Hypothalamus (tissue), 51 donors: Measurements from ENCODE around the gene SARS1.

Source experiments
- DNase-seq, 51 donors: peaks; one replicate each; lab custom pipeline; 2025; lab: John Stamatoyannopoulos, UW

Gene SARS1

GRCh38 chr1:109248797-109249629 is 35.3 kb downstream of the SARS1 start, which contains the start of gene CELSR2:
CELSR2 (plus strand) TSS chr1:109249539; CDS start chr1:109250080, 541 bp downstream.
- peak in 30 of 51 donors; percentile 31 to 80 (median 58) for DNase-seq

GRCh38 chr1:109249654-109250401 is 36.1 kb downstream of the SARS1 start:
- peak in 1 of 51 donors; percentile 42 for DNase-seq

DNA sequence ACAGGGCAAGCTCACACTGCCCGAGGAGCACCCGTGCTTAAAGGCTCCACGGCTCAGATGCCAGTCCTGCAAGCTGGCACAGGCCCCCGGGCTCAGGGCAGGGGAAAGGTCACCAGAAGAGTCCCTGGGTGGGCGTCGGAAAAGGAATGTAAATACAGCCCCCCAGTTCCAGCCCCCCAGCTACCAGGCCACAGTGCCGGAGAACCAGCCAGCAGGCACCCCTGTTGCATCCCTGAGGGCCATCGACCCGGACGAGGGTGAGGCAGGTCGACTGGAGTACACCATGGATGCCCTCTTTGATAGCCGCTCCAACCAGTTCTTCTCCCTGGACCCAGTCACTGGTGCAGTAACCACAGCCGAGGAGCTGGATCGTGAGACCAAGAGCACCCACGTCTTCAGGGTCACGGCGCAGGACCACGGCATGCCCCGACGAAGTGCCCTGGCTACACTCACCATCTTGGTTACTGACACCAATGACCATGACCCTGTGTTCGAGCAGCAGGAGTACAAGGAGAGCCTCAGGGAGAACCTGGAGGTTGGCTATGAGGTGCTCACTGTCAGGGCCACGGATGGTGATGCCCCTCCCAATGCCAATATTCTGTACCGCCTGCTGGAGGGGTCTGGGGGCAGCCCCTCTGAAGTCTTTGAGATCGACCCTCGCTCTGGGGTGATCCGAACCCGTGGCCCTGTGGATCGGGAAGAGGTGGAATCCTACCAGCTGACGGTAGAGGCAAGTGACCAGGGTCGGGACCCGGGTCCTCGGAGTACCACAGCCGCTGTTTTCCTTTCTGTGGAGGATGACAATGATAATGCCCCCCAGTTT is 36.9 kb downstream of the SARS1 start:
- DNase-seq: no peak

DNA sequence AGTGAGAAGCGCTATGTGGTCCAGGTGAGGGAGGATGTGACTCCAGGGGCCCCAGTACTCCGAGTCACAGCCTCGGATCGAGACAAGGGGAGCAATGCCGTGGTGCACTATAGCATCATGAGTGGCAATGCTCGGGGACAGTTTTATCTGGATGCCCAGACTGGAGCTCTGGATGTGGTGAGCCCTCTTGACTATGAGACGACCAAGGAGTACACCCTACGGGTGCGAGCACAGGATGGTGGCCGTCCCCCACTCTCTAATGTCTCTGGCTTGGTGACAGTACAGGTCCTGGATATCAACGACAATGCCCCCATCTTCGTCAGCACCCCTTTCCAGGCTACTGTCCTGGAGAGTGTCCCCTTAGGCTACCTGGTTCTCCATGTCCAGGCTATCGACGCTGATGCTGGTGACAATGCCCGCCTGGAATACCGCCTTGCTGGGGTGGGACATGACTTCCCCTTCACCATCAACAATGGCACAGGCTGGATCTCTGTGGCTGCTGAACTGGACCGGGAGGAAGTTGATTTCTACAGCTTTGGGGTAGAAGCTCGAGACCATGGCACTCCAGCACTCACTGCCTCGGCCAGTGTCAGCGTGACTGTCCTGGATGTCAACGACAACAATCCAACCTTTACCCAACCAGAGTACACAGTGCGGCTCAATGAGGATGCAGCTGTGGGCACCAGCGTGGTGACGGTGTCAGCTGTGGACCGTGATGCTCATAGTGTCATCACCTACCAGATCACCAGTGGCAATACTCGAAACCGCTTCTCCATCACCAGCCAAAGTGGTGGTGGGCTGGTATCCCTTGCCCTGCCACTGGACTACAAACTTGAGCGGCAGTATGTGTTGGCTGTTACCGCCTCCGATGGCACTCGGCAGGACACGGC is 37.8 kb downstream of the SARS1 start:
- no peak for DNase-seq

- DNase-seq: no peak
These were observed 38.6 kb downstream of the SARS1 start for GRCh38 chr1:109252167-109252892.

- peak in 48 of 51 donors; percentile 35 to 94 (median 83) for DNase-seq
These were observed 39.4 kb downstream of the SARS1 start for GRCh38 chr1:109252893-109253802.

- peak in 17 of 51 donors; percentile 38 to 87 (median 65) for DNase-seq
These were observed 40.3 kb downstream of the SARS1 start for GRCh38 chr1:109253803-109254620.

DNA sequence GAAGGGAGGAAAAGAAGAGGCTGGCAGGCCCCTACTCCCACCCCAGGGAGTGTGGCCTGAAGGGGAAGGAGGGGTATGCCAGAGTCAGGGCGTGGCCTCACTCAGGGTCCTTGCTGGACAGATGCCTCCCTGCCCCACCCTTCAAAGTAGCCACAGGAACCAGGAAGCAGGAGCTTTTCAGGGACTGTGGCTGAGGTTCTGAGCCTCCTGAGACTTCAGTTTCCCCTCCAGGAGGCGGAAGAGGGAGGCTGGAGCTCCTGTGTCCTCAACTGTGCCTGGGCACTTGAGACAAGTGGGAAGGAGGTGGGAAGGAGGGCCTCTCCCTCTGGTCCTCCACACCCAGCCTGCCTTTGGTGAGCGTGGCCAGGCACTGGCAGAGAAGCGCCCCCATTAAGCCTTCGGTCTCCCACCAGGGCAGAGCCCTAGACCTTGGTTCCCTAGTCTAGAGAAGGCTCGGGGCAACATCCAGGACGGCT is 40.9 kb downstream of the SARS1 start:
- no peak for DNase-seq

GRCh38 chr1:109255097-109255651 is 41.5 kb downstream of the SARS1 start:
- peak in 5 of 51 donors; percentile 20 to 45 (median 31) for DNase-seq

DNA sequence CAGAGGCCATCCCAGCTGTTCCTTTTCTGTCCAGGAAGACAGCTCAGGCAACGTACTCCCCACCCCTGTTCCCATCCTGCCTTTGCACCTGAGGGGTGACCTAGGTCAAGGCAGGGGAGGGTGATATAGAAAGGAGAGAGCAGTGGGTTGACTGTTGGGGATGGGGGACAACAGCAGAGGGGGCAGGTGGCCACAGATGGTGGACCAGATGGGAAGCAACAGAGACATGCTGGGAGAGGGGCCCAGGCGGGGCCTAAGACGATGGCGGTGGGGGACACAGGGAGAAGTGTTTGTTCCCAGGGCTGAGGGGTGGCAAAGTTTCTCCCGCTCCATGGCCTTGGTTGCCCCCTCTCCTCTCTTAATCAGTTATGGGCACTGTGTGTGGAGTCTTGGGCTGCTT is 42.0 kb downstream of the SARS1 start:
- DNase-seq: no peak

GRCh38 chr1:109256085-109256484 is 42.4 kb downstream of the SARS1 start:
- peak in 1 of 51 donors; percentile 80 for DNase-seq

DNA sequence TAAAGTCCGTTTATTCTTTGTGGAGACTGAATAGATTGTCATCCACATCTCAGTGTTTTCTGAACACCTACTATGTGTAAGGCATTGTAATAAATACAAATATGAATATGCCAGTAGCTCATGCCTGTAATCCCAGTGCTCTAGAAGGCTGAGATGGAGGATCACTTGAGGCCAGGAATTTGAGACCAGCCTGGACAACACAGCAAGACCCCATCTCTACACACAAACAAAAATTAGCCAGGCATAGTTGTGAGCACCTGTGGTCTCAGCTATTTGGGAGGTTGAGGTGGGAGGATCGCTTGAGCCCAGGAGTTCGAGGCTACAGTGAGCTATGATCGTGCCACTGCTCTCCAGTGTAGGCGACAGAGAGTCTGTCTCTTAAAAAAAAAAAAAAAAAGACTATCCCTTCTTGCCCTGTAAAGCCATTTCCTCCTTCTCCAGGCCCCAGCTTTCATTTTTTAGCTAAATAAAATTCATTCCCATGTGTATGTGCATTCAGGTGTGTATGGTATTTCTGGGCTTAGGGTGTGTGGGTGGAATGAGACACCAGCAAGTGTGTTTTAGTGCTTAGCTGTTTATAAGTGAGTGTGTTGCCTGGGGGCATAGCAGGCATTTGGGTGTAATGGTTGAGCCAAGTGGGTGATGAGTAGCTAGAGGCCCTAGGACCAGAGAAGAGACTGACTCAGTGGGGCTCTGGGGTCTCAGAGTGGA is 43.4 kb downstream of the SARS1 start:
- no peak for DNase-seq

DNA sequence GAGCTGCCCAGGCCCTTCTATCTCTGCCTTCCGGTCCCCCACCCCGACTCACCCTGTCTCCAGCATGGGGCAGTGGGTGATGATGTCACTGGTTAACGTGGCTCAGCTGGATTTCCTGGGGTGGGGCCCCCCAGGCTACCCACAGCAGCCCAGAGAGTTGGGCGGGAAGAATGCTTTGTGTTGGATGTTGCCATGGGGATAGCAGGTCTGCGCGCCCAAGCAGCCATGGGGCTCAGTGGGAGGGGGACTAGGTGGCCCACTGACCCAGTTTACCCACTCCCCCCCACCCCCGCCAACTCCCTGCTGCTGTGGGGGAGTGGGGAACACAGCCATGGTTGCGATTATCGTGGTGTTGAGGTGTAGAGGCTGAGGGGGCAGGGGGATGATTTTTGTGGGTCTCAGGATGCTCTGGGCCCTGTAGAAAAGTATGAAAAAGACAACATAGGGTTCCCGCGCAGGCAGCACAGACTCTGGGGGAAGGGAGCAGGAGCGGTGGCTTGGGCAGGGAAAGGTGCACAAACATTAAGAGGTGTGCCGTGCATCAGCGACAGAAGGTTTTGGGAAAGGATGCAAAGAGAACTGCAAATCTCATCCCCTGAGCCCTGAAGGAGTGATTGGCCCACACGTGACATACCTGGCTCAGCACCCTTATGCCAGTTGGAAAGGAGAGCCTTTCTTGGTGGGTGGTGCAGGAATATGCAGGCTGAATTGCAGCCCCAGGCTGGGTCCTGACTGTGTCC is 44.1 kb downstream of the SARS1 start:
- peak in 1 of 51 donors; percentile 33 for DNase-seq

DNA sequence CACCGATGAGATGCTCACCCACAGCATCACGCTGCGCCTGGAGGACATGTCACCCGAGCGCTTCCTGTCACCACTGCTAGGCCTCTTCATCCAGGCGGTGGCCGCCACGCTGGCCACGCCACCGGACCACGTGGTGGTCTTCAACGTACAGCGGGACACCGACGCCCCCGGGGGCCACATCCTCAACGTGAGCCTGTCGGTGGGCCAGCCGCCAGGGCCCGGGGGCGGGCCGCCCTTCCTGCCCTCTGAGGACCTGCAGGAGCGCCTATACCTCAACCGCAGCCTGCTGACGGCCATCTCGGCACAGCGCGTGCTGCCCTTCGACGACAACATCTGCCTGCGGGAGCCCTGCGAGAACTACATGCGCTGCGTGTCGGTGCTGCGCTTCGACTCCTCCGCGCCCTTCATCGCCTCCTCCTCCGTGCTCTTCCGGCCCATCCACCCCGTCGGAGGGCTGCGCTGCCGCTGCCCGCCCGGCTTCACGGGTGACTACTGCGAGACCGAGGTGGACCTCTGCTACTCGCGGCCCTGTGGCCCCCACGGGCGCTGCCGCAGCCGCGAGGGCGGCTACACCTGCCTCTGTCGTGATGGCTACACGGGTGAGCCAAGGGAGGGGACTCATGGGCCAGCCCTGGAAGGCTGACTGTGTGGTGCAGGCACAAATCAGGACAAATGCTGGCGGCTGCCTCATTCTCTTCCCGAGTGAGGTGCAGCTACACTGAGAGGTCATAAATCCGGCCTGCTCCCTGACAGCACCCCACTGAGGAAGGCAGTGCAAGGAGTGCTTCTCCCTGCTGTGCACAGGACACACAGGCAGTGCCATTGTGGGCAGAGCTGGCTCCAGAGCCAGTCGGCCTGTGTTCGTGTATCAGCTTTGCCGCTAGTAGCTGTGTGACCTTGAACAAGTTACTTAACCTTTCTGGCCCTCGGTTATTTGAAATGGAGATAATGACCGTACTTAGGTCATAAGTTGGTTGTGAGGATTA is 45.1 kb downstream of the SARS1 start:
- no peak for DNase-seq
